T-helper 22 cell (primary cell): ENCODE data around the gene OLFM1.
"Not testable (repeated sequence)": the region's sequence is repeated elsewhere in the genome, so short reads cannot be mapped to it uniquely, and the experiment has no call there.

Experiments used
- DNase-seq: peaks from one replicate; pipeline ENCODE4 v3.0.0-alpha.2; 2020; ENCODE audit warnings: low read depth

The OLFM1 gene

GRCh38 chr9:135154050-135154615, 66.7 kb downstream of the OLFM1 start:
- DNase-seq, result no peak

GRCh38 chr9:135155396-135155795, 67.9 kb downstream of the OLFM1 start:
- DNase-seq, result no peak

GRCh38 chr9:135156525-135157510, 69.3 kb downstream of the OLFM1 start:
- no peak for DNase-seq

GRCh38 chr9:135157856-135158563, 70.5 kb downstream of the OLFM1 start:
- no peak for DNase-seq

GRCh38 chr9:135158564-135158937, 71.1 kb downstream of the OLFM1 start:
- DNase-seq, result no peak

- no peak for DNase-seq
Observed at GRCh38 chr9:135159801-135160200, 72.3 kb downstream of the OLFM1 start.

GRCh38 chr9:135160862-135161261, 73.4 kb downstream of the OLFM1 start:
- DNase-seq, result no peak

GRCh38 chr9:135162599-135162998, 75.1 kb downstream of the OLFM1 start:
- DNase-seq, result not testable (repeated sequence)

GRCh38 chr9:135163023-135163780, 75.7 kb downstream of the OLFM1 start:
- no peak for DNase-seq

GRCh38 chr9:135164036-135164435, 76.6 kb downstream of the OLFM1 start:
- no peak for DNase-seq

- DNase-seq, result no peak
Observed at GRCh38 chr9:135165003-135165711, 77.7 kb downstream of the OLFM1 start.

- DNase-seq, result no peak
Observed at GRCh38 chr9:135165756-135166519, 78.5 kb downstream of the OLFM1 start.

GRCh38 chr9:135166565-135166964, 79.1 kb downstream of the OLFM1 start:
- no peak for DNase-seq

- DNase-seq, result no peak
Observed at GRCh38 chr9:135167356-135167755, 79.9 kb downstream of the OLFM1 start.

- DNase-seq, result no peak
Observed at GRCh38 chr9:135167849-135168655, 80.6 kb downstream of the OLFM1 start.

- DNase-seq, result no peak
Observed at GRCh38 chr9:135169709-135170226, 82.3 kb downstream of the OLFM1 start.

- DNase-seq, result no peak
Observed at GRCh38 chr9:135170535-135170934, 83.1 kb downstream of the OLFM1 start.
